Measurements from ENCODE around the gene PIK3R1. TPM values are rescaled to one million over a fixed set of nuclear protein-coding genes. Genes with fewer than 3 reads are reported as not detected.

The PIK3R1 gene
- total and polyA plus RNA-seq, 2 experiments from 2014 or later, result 5.9 to 9.8 TPM

DNA sequence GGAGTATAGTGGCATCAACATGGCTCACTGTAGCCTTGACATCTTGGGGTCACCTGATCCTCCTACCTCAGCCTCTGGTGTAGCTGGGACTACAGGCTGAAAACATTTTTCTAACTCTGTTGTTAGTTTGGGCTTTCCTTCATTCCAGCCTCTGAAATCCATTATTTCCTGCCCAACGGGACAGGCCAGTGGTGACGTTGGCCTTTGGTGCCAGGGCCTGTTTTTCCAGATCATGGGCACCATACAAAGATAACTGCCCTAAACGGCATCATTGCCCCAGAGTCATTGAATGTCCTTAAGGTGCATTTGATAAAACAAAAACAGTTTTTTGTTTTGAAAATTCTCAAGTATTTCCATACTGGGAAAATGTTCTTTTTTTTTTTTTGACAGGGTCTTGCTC is 32.1 kb downstream of the PIK3R1 start (continued):
- TF ChIP-seq, protein P1, sequence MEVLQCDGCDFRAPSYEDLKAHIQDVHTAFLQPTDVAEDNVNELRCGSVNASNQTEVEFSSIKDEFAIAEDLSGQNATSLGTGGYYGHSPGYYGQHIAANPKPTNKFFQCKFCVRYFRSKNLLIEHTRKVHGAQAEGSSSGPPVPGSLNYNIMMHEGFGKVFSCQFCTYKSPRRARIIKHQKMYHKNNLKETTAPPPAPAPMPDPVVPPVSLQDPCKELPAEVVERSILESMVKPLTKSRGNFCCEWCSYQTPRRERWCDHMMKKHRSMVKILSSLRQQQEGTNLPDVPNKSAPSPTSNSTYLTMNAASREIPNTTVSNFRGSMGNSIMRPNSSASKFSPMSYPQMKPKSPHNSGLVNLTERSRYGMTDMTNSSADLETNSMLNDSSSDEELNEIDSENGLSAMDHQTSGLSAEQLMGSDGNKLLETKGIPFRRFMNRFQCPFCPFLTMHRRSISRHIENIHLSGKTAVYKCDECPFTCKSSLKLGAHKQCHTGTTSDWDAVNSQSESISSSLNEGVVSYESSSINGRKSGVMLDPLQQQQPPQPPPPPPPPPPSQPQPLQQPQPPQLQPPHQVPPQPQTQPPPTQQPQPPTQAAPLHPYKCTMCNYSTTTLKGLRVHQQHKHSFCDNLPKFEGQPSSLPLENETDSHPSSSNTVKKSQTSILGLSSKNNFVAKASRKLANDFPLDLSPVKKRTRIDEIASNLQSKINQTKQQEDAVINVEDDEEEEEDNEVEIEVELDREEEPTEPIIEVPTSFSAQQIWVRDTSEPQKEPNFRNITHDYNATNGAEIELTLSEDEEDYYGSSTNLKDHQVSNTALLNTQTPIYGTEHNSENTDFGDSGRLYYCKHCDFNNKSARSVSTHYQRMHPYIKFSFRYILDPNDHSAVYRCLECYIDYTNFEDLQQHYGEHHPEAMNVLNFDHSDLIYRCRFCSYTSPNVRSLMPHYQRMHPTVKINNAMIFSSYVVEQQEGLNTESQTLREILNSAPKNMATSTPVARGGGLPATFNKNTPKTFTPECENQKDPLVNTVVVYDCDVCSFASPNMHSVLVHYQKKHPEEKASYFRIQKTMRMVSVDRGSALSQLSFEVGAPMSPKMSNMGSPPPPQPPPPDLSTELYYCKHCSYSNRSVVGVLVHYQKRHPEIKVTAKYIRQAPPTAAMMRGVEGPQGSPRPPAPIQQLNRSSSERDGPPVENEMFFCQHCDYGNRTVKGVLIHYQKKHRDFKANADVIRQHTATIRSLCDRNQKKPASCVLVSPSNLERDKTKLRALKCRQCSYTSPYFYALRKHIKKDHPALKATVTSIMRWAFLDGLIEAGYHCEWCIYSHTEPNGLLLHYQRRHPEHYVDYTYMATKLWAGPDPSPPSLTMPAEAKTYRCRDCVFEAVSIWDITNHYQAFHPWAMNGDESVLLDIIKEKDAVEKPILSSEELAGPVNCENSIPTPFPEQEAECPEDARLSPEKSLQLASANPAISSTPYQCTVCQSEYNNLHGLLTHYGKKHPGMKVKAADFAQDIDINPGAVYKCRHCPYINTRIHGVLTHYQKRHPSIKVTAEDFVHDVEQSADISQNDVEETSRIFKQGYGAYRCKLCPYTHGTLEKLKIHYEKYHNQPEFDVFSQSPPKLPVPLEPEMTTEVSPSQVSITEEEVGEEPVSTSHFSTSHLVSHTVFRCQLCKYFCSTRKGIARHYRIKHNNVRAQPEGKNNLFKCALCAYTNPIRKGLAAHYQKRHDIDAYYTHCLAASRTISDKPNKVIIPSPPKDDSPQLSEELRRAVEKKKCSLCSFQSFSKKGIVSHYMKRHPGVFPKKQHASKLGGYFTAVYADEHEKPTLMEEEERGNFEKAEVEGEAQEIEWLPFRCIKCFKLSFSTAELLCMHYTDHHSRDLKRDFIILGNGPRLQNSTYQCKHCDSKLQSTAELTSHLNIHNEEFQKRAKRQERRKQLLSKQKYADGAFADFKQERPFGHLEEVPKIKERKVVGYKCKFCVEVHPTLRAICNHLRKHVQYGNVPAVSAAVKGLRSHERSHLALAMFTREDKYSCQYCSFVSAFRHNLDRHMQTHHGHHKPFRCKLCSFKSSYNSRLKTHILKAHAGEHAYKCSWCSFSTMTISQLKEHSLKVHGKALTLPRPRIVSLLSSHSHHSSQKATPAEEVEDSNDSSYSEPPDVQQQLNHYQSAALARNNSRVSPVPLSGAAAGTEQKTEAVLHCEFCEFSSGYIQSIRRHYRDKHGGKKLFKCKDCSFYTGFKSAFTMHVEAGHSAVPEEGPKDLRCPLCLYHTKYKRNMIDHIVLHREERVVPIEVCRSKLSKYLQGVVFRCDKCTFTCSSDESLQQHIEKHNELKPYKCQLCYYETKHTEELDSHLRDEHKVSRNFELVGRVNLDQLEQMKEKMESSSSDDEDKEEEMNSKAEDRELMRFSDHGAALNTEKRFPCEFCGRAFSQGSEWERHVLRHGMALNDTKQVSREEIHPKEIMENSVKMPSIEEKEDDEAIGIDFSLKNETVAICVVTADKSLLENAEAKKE (CRISPR knock-in tag; IDR thresholded peaks at IDR 0.05), result no peak
- TF ChIP-seq NANOG (IDR thresholded peaks at IDR 0.05; ENCODE audit: borderline replicate concordance) (no peak), JUNB (IDR thresholded peaks at IDR 0.05; ENCODE audit: unreplicated experiment) (no peak), POLR2AphosphoS5 (IDR thresholded peaks at IDR 0.05; ENCODE audit: low read depth) (no peak), CREB1 (CRISPR knock-in tag; IDR thresholded peaks at IDR 0.05; ENCODE audit: low read depth) (no peak), EZH2phosphoT487 (IDR thresholded peaks at IDR 0.05; ENCODE audit: unreplicated experiment) (no peak), STAT1 (IDR thresholded peaks at IDR 0.05; ENCODE audit: unreplicated experiment) (no peak), ZNF331 (CRISPR knock-in tag; IDR thresholded peaks at IDR 0.05; ENCODE audit: low read depth) (no peak)
- TF ChIP-seq, protein P2, sequence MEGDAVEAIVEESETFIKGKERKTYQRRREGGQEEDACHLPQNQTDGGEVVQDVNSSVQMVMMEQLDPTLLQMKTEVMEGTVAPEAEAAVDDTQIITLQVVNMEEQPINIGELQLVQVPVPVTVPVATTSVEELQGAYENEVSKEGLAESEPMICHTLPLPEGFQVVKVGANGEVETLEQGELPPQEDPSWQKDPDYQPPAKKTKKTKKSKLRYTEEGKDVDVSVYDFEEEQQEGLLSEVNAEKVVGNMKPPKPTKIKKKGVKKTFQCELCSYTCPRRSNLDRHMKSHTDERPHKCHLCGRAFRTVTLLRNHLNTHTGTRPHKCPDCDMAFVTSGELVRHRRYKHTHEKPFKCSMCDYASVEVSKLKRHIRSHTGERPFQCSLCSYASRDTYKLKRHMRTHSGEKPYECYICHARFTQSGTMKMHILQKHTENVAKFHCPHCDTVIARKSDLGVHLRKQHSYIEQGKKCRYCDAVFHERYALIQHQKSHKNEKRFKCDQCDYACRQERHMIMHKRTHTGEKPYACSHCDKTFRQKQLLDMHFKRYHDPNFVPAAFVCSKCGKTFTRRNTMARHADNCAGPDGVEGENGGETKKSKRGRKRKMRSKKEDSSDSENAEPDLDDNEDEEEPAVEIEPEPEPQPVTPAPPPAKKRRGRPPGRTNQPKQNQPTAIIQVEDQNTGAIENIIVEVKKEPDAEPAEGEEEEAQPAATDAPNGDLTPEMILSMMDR (conservative IDR thresholded peaks at IDR 0.05; ENCODE audit: low read depth in 2 of 2), result no peak

DNA sequence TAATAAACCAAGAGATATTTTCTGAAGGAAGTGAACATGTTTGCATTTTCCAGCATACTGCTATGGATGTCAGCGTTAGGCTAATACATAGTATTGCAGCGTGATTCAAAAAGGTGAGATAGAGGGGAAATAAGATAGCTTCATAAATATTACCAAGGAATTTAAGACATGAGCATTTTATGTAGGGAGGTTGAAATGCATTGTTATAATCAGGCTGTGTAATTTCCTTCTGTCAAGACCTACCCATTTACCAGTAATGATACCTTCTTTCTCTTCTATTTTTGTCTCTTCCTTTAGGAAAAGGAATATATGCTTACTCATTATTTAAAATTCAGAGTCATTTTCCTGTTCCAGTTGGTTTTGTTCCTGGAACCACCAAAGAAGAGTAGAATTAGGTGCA is 33.3 kb downstream of the PIK3R1 start:
- Mint-ChIP-seq H3K27ac (no peak overlapping the region), H3K4me1 (peaks cover 39% of the 10 kb centered on the region), H3K9me3 (no peaks in the 10 kb centered on the region), H3K4me3 (no peak overlapping the region), H3K36me3 (ENCODE audit: low read depth) (no peaks in the 10 kb centered on the region), H3K27me3 (ENCODE audit: insufficient read depth, low read depth, poor library complexity) (peaks cover 5% of the 10 kb centered on the region)
- ATAC-seq (no peak), DNase-seq (ENCODE audit: low spot score) (no peak)
- Histone ChIP-seq H3K27me3 (ENCODE audit: insufficient read depth) (no peaks in the 10 kb centered on the region), H3K36me3 (ENCODE audit: insufficient read depth) (no peaks in the 10 kb centered on the region), H3K27ac (ENCODE audit: low read depth) (no peak overlapping the region), H2AFZ (no peak overlapping the region), H3K4me3 (no peak overlapping the region), H3F3A (replicated peaks; ENCODE audit: low read depth) (no peaks in the 10 kb centered on the region), H3K9me2 (ENCODE audit: insufficient read depth) (no peaks in the 10 kb centered on the region), H3K4me2 (peak overlapping the region; percentile 3; the same call in 1 of the 2 replicates), H3K4me1 (ENCODE audit: insufficient read depth) (peaks cover 36% of the 10 kb centered on the region), H3K79me2 (replicated peaks; ENCODE audit: insufficient read depth) (no peaks in the 10 kb centered on the region; the same call in 1 of the 2 replicates), H4K20me1 (replicated peaks; ENCODE audit: insufficient read depth) (no peaks in the 10 kb centered on the region)
- TF ChIP-seq, protein P2 (conservative IDR thresholded peaks at IDR 0.05; ENCODE audit: low read depth in 2 of 2), result no peak
- TF ChIP-seq POLR2AphosphoS5 (IDR thresholded peaks at IDR 0.05; ENCODE audit: low read depth) (no peak), EZH2 (IDR thresholded peaks at IDR 0.05; ENCODE audit: low read depth, unreplicated experiment) (no peak), STAT1 (IDR thresholded peaks at IDR 0.05; ENCODE audit: unreplicated experiment) (no peak), JUNB (IDR thresholded peaks at IDR 0.05; ENCODE audit: unreplicated experiment) (no peak)
- TF ChIP-seq, protein P3, sequence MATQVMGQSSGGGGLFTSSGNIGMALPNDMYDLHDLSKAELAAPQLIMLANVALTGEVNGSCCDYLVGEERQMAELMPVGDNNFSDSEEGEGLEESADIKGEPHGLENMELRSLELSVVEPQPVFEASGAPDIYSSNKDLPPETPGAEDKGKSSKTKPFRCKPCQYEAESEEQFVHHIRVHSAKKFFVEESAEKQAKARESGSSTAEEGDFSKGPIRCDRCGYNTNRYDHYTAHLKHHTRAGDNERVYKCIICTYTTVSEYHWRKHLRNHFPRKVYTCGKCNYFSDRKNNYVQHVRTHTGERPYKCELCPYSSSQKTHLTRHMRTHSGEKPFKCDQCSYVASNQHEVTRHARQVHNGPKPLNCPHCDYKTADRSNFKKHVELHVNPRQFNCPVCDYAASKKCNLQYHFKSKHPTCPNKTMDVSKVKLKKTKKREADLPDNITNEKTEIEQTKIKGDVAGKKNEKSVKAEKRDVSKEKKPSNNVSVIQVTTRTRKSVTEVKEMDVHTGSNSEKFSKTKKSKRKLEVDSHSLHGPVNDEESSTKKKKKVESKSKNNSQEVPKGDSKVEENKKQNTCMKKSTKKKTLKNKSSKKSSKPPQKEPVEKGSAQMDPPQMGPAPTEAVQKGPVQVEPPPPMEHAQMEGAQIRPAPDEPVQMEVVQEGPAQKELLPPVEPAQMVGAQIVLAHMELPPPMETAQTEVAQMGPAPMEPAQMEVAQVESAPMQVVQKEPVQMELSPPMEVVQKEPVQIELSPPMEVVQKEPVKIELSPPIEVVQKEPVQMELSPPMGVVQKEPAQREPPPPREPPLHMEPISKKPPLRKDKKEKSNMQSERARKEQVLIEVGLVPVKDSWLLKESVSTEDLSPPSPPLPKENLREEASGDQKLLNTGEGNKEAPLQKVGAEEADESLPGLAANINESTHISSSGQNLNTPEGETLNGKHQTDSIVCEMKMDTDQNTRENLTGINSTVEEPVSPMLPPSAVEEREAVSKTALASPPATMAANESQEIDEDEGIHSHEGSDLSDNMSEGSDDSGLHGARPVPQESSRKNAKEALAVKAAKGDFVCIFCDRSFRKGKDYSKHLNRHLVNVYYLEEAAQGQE (IDR thresholded peaks at IDR 0.05; ENCODE audit: unreplicated experiment), result no peak
